ENCODE data around the gene CAMSAP2. TPM values are rescaled to one million over a fixed set of nuclear protein-coding genes. Genes with fewer than 3 reads are reported as not detected.
A peak's percentile ranks its signal among the peaks of the same experiment; 100 is the strongest.

Gene CAMSAP2
- total RNA-seq, 4 donors from 2014 or later = 9.2 to 27.5 (median 19.7) TPM

GRCh38 chr1:200901796-200902444 lies 163.2 kb downstream of the CAMSAP2 start:
- H3K36me3 ChIP-seq = peaks cover 0 to 72% (median 15%) of the 10 kb centered on the region in 3 donors
- H3K27ac ChIP-seq = peak overlapping the region in 3 of 4 donors; percentile 33 to 66 (median 40)

GRCh38 chr1:200903793-200904192 lies 165.1 kb downstream of the CAMSAP2 start:
- peaks cover 0 to 62% (median 15%) of the 10 kb centered on the region in 3 donors for H3K36me3 ChIP-seq
- no peaks in the 10 kb centered on the region for H3K27me3 ChIP-seq
- H3K9me3 ChIP-seq = no peaks in the 10 kb centered on the region
- H3K27ac ChIP-seq = peak overlapping the region in 1 of 4 donors; percentile 41
- no peak for DNase-seq
- peaks cover 18 to 96% (median 30%) of the 10 kb centered on the region in 3 donors for H3K4me1 ChIP-seq
- 84 to 87% methylated on average over 5 of the region's 5 CpGs for WGBS, 2 donors
- H3K4me3 ChIP-seq = no peak overlapping the region
- intact Hi-C loops (cut with DNase I) = no loop called here
- TF ChIP-seq POLR2A (IDR thresholded peaks at IDR 0.05) (no peak), CTCF (IDR thresholded peaks at IDR 0.05) (no peak)

More at GRCh38 chr1:200901796-200902444, 163.2 kb downstream of the CAMSAP2 start:
- no peaks in the 10 kb centered on the region for H3K9me3 ChIP-seq
- no peak for DNase-seq
- intact Hi-C loops (cut with DNase I) = no loop called here
- TF ChIP-seq POLR2A (IDR thresholded peaks at IDR 0.05) = no peak
- no peak for TF ChIP-seq CTCF (IDR thresholded peaks at IDR 0.05)
- peaks cover 23 to 96% (median 31%) of the 10 kb centered on the region in 3 donors for H3K4me1 ChIP-seq
- no peak overlapping the region for H3K4me3 ChIP-seq
- 40 to 48% methylated on average over 1 to 2 of the region's 8 CpGs for WGBS, 2 donors
- H3K27me3 ChIP-seq = no peaks in the 10 kb centered on the region

GRCh38 chr1:200904772-200905171 lies 166.1 kb downstream of the CAMSAP2 start:
- Histone ChIP-seq H3K4me1 (peaks cover 20 to 96% (median 35%) of the 10 kb centered on the region in 3 donors), H3K36me3 (peaks cover 0 to 62% (median 9%) of the 10 kb centered on the region in 3 donors), H3K27me3 (no peaks in the 10 kb centered on the region), H3K4me3 (no peak overlapping the region), H3K27ac (peak overlapping the region; percentile 37 to 72 (median 68)), H3K9me3 (no peaks in the 10 kb centered on the region)
- no peak for TF ChIP-seq CTCF (IDR thresholded peaks at IDR 0.05)
- TF ChIP-seq POLR2A (IDR thresholded peaks at IDR 0.05) = no peak
- intact Hi-C loops (cut with DNase I) = no loop called here
- no peak for DNase-seq

- peak overlapping the region; percentile 37 to 72 (median 68) for H3K27ac ChIP-seq
Measured at GRCh38 chr1:200905411-200906052, 166.8 kb downstream of the CAMSAP2 start.

More at GRCh38 chr1:200905411-200906052, 166.8 kb downstream of the CAMSAP2 start:
- DNase-seq = no peak
- Histone ChIP-seq H3K9me3 (no peaks in the 10 kb centered on the region), H3K4me3 (no peak overlapping the region), H3K36me3 (peaks cover 4 to 62% (median 7%) of the 10 kb centered on the region in 3 donors), H3K4me1 (peaks cover 20 to 95% (median 35%) of the 10 kb centered on the region in 3 donors), H3K27me3 (no peaks in the 10 kb centered on the region)
- TF ChIP-seq POLR2A (IDR thresholded peaks at IDR 0.05) = no peak
- no peak for TF ChIP-seq CTCF (IDR thresholded peaks at IDR 0.05)
- intact Hi-C loops (cut with DNase I) = no loop called here
- whole genome bisulfite sequencing, 2 donors = 37 to 42% methylated on average over 4 of the region's 4 CpGs

All from esophagus squamous epithelium (tissue), 5 donors.